ENCODE results near the gene PLPP3.
A peak's percentile ranks its signal among the peaks of the same experiment; 100 is the strongest.

Gene PLPP3

DNA sequence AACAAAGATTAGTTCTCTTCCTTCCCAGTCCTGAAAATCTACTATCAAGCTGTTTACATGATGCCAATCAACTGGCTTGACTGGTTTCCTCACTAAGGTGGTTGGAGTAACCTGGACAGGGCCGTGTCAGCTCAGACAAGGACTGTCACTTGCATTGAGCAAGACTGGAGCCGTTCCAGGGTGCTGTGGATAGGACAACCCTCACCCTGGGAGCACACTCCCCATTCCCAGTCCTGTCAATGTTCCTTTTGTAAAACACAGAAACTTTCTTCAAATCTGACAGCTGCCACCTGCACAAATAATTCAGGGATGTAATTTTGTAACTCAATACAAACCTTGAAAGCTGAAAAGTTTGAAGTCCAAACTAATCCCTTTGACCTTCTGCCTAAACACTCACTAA lies 31.4 kb downstream of the PLPP3 start:
- no peak for DNase-seq (ENCODE audit: low spot score)

DNA sequence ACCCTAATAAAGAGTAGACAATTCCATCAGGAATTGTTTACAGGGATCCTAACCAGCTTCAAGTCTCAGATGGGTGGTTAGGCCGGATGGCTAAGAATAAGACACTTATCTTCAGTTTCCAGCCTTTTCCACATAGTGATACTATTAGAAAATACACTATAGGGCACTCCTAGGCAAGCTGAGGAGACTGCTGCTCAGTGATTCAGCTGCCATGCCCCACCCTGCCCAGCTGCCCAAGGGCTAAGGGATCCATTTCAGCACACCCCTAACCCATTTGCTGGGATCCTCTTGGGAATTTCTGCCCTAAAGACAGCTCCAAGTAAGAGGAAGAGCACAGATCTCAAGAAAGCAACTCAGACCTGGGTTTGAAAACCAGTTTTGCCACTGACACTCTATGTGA lies 31.9 kb downstream of the PLPP3 start:
- DNase-seq (ENCODE audit: low spot score) = no peak

DNA sequence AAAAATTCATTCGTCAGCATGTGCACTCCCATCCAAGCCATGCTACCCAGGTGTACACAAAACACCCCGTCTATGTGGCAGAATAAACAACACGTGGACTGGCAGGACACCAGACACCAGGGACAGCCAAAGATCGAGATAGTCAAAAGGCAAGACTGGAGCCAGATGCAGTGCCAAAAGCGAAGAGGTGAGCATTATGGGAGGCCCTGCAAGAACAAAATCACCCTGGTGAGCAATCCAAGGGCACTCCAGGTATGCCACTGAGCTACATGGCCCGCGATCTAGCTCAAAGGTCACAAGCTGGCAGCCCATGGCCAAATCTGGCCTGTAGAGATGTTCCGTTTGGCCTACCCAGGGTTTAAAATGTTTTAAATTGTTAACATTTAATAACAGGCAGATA lies 33.7 kb downstream of the PLPP3 start:
- DNase-seq (ENCODE audit: low spot score) = no peak

DNA sequence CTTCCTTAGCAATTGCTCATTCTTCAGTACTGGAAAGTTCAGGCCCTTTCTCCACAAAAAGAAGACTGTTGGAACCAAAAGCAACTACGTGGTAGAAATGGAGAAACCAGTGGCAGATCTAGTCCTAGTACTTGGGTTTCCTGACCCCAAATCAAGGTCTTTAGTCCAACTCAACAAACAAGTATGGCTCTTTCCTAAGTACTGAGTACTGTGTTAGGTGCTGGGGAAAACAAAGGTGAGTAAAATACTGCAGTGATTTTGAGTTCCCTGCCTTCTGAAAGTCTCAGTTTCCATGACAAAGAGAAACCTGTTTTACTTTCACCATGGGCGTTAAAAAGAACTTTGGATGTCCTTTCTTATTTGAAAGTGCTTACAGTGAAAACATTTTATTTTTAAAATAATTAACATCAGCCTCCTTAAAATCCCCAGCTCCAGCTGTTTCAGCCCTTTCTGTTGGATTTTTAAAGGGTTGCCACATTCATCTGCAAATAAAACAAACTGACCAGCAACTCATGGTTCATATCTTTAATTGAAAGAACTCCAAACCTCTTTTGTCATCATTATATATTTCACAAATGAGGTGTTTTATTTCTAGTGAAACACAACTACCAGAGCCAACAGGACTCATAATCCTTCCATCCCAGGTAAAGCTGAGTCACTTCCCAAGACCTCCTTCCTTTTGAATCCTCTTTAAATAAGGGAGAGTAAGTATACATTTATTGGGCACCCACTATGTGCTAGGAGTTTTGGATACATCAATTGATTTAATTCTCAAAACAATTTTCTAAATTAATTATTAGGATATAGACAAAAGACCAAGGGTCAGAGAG lies 35.4 kb downstream of the PLPP3 start:
- DNase-seq (ENCODE audit: low spot score) = no peak

DNA sequence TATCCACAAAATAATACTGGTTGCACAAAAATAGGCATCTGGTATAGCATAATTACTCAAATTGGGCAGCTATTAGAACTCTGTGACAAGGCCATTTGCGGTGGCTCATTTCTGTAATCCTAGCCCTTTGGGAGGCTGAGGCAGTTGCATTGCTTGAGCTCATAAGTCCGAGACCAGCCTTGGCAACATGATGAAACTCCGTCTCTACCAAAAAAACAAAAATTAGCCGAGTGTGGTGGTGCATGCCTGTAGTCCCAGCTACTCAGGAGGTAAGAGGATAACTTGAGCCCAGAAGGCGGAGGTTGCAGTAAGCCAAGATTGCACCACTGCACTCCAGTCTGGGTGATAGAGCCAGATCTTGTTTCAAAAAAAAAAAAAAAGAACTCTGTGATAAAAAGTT lies 36.7 kb downstream of the PLPP3 start:
- no peak for DNase-seq (ENCODE audit: low spot score)

DNA sequence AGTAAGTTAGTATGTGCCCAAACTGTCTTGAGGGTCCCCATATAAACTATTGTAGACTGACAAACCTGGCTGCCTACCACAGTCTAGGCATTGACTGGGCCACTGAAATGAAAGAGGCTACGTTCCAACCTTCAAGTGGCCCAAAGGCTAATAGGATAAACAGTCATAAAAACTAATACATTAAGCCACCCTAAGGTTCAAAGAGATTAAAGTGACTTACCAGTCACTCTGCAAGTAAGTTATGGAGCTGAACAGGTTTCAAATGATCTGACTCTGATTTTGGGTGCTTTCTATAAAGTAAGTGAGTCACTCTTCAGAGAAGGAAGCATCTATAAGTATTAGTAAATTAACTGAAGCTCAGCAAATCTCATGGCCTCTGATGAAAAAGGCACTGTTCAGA lies 38.0 kb downstream of the PLPP3 start:
- DNase-seq (ENCODE audit: low spot score) = no peak

DNA sequence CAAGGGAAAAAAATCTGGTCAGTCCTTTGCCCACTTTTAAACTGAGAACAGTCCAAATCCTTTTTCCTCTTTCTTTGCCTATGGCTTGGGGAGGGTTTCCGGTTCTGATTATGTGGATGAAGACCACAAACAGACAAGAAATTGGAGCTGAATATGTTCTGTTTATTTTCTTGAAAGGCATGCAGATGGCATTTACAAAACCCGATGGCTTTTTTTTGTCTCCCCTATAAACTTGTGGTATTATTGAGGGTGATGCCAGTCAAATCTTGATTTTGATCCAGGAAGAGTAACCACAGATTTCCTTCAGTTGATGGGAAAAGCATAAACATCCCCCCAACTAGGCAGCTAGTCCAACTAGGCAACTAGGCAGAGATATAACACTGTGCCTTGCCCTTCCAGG lies 38.9 kb downstream of the PLPP3 start:
- DNase-seq (ENCODE audit: low spot score) = no peak

DNA sequence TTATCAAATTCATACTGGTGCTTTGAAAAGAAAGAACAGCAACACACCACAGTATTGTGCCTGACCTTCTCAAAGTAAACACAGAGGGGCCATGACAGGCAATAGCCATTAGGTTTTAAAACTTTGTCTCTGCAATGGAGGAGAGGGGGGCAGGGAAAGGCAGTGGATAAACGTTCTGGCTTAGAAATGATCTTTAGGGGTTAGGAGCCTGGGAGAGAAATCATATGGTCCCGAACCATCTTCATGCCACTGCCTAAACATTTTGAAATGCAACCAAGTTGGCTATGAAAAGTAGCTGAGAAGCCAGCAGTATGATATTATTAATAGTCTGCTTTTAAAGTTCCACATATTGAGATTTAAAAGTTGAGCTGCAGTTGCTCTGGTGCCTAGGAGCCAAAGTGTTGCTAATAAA lies 39.8 kb downstream of the PLPP3 start:
- DNase-seq (ENCODE audit: low spot score) = no peak

DNA sequence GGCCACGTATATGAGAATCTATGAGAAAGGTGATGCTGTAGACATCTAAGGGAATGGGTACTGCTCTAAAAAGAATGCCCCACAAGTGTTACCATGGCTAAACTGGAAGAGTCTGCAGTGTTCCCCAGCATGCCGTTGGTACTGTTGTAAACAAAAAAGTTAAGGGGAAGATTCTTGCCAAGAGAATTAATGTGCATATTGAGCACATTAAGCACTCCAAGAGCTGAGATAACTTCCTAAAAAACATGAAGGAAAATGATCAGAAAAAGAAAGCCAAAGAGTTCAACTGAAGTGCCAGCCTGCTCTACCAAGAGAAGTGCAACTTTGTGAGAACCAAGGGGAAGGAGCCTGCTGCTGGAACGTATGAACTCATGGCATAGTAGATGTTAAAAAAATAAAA lies 40.8 kb downstream of the PLPP3 start:
- DNase-seq (ENCODE audit: low spot score) = no peak

DNA sequence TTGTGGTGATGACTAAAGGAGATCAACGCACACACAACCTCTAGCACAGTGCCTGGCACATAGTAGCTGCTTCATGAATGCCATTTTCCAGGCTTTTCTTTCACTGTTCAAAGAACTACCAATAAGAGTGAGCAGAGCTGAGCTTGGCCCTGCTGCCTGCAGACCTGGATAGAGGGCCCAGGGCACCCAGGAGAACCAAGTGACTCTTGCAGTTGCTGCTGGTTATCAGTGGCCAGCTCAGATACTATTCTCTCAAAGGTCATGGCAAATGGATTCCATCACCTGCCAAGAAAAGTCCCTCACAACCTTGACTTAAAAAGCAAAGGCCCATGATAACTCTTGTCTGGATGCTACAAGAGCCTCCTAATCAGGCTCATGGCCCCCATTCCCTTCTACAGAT lies 41.7 kb downstream of the PLPP3 start:
- no peak for DNase-seq (ENCODE audit: low spot score)

DNA sequence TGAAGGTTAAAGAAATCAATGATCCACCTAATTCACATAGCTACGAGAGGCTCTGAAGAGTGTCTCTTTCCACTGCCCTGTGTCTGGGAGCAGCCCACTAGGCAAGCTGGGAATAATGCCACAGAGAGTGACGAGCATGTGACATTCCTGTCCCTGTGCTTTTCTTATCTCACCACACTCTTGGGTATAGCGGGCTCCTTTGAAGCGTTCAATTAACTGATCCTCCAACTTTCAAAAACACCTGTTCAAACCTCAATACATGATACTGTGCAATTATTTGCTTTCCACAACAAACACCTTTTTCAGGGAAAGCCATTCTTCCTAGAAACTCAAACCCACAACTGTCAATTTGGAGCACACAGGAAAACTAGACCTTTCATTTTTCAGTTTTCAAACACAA lies 43.4 kb downstream of the PLPP3 start:
- no peak for DNase-seq (ENCODE audit: low spot score)

DNA sequence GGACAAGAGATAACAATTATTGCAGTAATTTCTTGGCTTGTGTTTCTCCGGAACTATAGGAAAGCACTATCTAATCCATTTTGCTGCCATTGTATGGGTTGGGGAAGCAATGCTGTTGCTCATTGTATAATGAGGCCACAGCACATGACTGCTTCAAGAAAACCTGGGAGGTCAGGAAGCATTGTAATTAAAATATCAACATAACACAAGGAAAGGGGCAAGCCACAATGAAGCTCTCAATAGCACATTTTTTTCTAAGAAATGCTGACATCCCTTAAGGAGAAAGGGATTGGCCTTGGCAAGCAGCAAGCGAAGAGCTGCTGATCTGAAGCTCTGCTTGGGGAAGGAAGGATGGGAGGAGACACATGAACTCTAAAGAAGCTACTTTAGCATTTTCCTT lies 44.0 kb downstream of the PLPP3 start:
- DNase-seq (ENCODE audit: low spot score) = no peak

DNA sequence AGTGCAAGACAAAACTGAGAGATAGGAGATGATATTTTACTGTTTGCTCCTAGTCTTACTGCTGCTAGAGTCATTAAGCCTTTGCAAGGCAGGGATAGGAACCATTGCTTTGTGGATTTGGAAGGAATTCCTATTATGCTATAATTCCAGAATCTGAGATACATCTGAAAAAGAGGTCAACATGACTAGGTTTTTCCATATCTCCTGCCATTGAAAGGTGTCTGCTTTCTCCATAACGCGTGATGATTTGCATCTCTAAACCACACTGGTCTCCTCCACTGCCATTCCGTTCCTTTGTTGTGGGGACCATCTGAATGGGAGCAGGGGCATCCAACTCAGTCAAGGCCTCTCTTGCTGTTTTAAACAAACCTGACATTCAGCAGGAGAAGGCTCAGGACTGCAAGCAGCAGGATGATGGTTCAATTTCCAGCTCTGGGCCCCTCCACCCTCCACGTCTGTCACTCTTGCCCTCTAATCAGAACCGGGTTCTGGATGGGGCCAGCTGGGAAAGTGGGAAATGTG lies 45.2 kb downstream of the PLPP3 start:
- no peak for DNase-seq (ENCODE audit: low spot score)

DNA sequence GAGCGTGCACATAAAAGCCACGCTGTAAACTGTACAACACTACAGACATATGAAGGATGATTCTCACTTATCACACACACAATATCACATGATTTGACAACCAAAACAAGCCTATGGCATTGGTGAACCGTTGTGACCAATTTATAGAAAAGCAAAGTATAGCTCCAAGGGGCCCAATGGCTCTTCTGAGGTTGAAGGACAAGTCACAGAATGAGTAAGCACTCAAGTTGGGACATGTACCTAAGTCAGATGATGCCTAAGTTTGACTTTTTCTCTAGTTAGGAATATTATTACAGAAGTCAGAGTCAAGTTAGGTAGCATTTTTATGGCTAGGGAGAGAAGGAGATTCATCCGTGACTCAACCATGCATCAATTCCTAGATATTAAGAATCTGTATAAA lies 45.7 kb downstream of the PLPP3 start:
- no peak for DNase-seq (ENCODE audit: low spot score)

DNA sequence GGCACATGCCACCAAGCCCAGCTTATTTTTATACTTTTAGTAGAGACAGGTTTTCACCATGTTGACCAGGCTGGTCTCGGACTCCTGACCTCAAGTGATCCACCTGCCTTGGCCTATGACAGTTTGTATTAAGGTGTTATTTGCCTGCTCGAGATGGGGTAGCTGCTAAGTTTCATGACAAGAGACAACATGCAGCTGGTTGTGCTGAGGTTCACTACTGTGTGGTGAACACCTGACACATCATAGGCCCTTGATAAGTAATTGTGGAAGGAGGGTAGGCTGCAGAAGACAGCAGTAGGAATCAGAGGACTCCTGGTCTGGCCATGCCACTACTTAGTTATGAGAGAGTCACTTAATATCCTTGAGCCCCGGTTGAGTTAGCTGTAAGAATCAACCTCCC lies 46.2 kb downstream of the PLPP3 start:
- DNase-seq (ENCODE audit: low spot score) = no peak

DNA sequence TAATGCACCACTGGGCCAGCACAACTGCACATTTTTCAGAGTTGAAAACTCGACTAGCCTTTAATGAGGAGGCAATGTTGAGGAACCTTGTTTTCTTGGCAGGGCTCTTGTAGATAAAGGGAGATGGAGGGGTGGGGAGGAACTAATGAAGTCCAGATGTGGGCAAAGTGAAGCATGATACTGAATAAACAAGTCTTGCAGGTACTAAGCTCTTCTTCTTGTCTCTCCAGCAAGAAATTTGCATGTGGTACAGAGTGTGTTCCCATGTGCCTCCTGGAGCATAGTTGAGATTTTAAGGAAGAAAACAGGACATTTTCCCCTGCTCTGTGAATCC lies 47.0 kb downstream of the PLPP3 start:
- no peak for DNase-seq (ENCODE audit: low spot score)

DNA sequence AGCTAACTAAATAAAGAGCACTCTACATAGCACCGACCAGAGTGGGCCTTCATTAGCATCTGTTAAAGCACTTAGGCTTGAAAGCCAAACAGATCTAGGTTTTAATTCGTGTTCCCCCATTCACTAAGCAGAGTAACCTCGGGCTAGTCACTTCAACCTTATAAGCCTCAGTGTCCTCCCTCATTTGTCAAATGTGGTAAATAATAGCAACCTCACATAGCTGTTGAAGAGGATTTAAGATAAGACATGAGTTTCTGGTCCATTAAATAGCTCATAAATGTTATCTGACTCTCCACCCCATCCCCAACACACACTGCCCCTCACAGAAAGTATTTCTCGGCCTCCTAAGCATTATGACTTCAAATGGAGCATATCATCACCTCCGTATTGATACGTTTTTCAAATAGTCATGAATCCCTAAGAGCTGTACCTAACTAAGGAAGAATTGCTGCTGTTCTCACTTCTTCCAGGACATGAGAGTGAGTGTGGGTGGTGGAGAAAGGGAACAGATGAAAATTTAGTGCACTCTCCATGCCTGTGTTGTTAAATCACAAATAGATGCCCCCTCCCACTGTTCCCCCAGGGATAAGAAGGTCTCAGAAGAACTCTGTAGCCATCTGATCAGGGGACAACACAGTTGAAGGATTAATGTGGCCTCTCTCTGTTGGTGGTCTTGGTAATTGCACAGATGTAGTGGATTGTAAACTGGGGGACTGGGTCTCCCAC lies 47.6 kb downstream of the PLPP3 start:
- no peak for DNase-seq (ENCODE audit: low spot score)

DNA sequence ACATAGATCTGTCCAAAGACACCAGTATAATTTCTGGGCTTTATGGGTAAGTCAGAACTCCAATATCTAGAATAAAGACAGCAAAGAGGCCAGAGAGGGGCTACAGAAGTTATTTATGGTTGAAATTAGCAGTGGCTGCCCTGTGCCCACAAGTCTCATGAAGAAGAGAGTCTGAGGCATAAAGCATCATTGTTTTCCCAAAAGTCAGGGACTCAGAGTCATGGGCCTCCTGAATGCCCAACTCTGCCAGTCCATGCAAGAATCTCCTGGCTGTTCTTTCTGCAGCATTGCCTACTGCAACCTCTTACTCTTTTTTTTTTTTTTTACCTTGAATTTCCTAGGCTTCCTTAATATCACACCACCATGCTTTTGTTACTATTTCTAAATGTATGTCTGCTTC lies 49.6 kb downstream of the PLPP3 start:
- no peak for DNase-seq (ENCODE audit: low spot score)

DNA sequence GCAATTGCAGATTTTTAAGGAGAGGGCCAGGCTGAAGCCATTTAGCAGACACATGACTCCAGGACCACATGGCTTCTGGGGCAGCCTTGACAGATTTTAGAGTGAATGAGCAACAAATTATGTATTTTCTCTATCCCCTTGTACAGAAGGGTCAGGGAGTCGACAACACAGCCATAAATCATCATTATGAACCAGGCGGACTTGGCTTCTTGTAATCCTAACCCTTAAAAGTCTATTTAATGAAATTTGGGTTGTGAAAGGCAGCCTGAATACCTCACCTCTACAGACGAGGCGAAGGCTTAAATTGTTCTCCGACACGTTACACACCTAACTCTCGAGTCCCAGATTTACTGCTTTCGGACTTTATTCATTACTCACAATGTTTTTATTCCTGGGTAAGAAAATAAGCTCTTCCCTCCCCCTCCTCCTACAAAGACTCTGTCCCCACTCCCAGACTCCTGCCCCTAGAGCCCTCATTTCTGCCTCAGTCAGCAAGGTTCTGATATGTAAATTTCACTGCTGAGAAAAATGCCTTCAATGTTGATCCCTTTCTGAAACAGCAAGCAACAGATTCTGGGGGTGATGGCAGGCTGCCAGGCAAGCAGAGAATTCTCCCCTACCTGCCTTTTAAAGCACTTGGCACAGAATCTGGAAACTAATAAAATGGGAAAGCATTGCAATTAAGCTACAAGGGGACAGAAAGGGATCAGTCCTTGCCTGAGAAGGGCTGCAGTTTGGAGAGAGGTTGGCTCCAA lies 51.6 kb downstream of the PLPP3 start:
- no peak for DNase-seq (ENCODE audit: low spot score)

DNA sequence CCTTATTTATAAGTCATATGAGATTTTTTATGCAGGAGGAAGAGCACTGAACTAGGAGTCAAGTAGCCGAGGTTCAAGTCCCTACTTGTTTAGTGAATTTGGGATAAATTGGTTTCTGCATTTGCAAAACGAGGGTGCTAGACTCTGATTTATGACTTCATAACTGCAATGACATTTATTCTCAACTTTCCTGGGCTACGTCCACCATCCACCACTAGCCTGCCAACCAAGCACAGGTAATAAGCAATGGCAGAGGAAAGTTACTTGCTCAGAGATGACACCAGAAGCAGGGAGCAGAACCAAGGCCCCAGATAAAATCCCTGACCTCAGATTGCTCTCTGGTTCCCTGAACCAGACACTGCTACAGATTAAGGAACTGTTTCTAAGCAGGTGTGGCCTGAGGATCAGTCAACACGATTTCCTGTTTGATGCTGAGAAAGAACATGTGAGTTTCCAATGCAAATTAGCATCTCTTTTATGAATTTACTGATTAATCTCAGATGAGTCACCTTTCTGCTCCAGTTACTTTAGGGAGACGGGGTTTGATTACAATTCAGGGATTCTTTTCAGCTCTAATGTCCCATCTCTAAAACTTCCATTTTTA lies 52.7 kb downstream of the PLPP3 start:
- DNase-seq (ENCODE audit: low spot score) = peak; percentile 61

DNA sequence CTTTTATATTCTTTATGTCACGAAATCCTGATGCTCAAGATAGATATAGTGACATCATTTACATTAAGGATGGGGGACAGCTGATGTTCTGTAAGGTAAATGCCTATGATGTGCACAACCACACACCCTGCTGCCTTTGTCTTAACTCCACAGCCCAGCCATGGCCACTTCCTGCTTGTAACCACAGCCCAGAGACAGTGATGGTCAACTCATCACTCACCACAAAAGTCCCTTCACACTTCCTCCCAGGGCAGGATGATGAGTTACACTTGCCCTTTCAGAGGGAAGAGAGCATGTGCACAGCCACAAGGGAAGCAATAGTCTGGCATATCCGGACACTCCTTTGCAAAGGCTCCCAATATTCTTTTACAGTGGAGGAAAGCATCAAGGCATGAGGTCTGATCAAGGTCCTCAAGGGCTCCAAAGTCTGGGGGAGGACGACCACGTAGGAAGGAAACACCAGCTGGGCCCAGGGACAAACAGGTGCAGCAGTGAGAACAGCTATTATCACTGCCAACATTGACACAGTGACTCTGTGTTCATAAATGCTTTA lies 53.8 kb downstream of the PLPP3 start:
- DNase-seq (ENCODE audit: low spot score) = no peak

DNA sequence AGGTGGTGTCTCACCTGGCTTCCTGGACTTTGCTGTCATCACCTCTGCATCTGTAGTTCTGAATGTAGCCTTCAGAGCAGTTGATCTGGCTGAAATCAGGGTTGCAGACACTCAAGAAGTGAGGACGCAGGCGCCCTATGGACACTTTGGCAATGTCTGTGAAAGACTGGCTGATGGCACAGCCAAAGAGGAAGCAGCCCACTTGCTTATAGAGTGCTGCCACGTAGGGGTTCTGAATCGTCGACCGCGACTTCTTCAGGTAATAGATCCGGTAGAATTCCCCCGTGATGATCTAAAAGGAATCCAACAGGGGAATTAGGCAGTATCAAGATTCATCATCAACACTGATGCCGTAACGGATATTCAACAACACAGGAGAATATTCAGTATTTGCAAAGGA lies 55.1 kb downstream of the PLPP3 start:
- DNase-seq (ENCODE audit: low spot score) = peak; percentile 31

Measured in germinal center (tissue), 1 donor.